ENCODE results near the gene ATG4D. TPM values are rescaled to one million over a fixed set of nuclear protein-coding genes. Genes with fewer than 3 reads are reported as not detected.
A peak's percentile ranks its signal among the peaks of the same experiment; 100 is the strongest.

The ATG4D gene
- total and polyA plus RNA-seq, 2 of the 4 experiments (the other 2 are of a cell fraction): 8.2 to 21.8 TPM

- H3K36me3 ChIP-seq (ENCODE audit: control insufficient read depth, insufficient read depth, low read length): peaks cover 74% of the 10 kb centered on the region
- intact Hi-C loops (cut with micrococcal nuclease): no loop called here
- POLR2A ChIA-PET (ENCODE audit: unreplicated experiment): no interaction called here
Measured at GRCh38 chr19:10553087-10553667, 9.5 kb downstream of the ATG4D start.

More at GRCh38 chr19:10553087-10553667, 9.5 kb downstream of the ATG4D start:
- Histone ChIP-seq H3K23ac (ENCODE audit: low read depth, low read length) (no peak overlapping the region), H2BK15ac (ENCODE audit: low read depth, low read length) (no peak overlapping the region), H3K9ac (ENCODE audit: low read depth, low read length) (no peak overlapping the region), H2BK5ac (ENCODE audit: low read depth, low read length, poor library complexity, severe bottlenecking) (no peak overlapping the region), H2BK120ac (ENCODE audit: low read depth, low read length) (no peak overlapping the region), H3K4me1 (ENCODE audit: control insufficient read depth, insufficient read depth, low read length) (no peaks in the 10 kb centered on the region), H2AK5ac (ENCODE audit: low read depth, low read length) (no peak overlapping the region), H3K18ac (ENCODE audit: low read depth, low read length) (no peak overlapping the region), H3K9me1 (ENCODE audit: insufficient read depth, low read length) (no peaks in the 10 kb centered on the region), H4K91ac (ENCODE audit: insufficient read depth, low read depth, low read length) (no peak overlapping the region), H3K56ac (ENCODE audit: extremely low read depth, insufficient read depth, low read length) (no peak overlapping the region), H4K5ac (ENCODE audit: low read depth, low read length) (no peak overlapping the region), H3K4ac (ENCODE audit: low read depth, low read length) (no peak overlapping the region), H4K8ac (ENCODE audit: low read depth in 2 of 2, low read length in 2 of 2) (no peak overlapping the region), H3K14ac (replicated peaks; ENCODE audit: low read depth, low read length) (no peak overlapping the region), H3K79me1 (ENCODE audit: low read depth in 1 of 2, low read length in 2 of 2) (peaks cover 7 to 12% of the 10 kb centered on the region in 2 experiments; a peak in 2 of 4 replicates), H3K4me3 (ENCODE audit: insufficient read depth, low read depth, low read length) (no peak overlapping the region), H2BK20ac (ENCODE audit: low read depth, low read length) (no peak overlapping the region), H3K27me3 (ENCODE audit: control insufficient read depth, insufficient read depth, low read length) (no peaks in the 10 kb centered on the region), H3K9me3 (ENCODE audit: control insufficient read depth, insufficient read depth, low read length) (no peaks in the 10 kb centered on the region), H2AK9ac (replicated peaks; ENCODE audit: low read depth, low read length, poor library complexity) (no peak overlapping the region), H3K27ac (ENCODE audit: insufficient read depth, low read length) (no peak overlapping the region), H3K4me2 (ENCODE audit: low read depth, low read length) (no peak overlapping the region), H2AFZ (replicated peaks; ENCODE audit: low read length, poor library complexity) (no peak overlapping the region), H4K20me1 (ENCODE audit: insufficient read depth, low read length) (peaks cover 8% of the 10 kb centered on the region; the same call in 1 of the 2 replicates)
- WGBS, 2 experiments (ENCODE audit: extremely low coverage in 2 of 2, insufficient read length in 1 of 2): no CpG with 5 or more reads among the region's 13 CpGs
- BruUV-seq (replicated peaks): TSS peak; percentile 92
- in situ Hi-C loops (cut with MboI; ENCODE audit: low sequenced_read_pairs) (no loop called here), dilution Hi-C loops (cut with HindIII; ENCODE audit: low sequenced_read_pairs, unreplicated experiment) (no loop called here)
- ATAC-seq (ENCODE audit: low read depth): no peak
- CTCF ChIA-PET: no interaction called here
- DNase-seq: no peak
- TF ChIP-seq ELK1 (IDR thresholded peaks at IDR 0.05; ENCODE audit: borderline replicate concordance, low read depth, low read length) (no peak), FOS (IDR thresholded peaks at IDR 0.05; ENCODE audit: low read depth, low read length) (no peak), RAD21 (IDR thresholded peaks at IDR 0.05; ENCODE audit: low read length) (no peak), NFE2L2 (IDR thresholded peaks at IDR 0.05; ENCODE audit: low read depth, low read length) (no peak), CHD1 (IDR thresholded peaks at IDR 0.05; ENCODE audit: low read depth, low read length) (no peak), POLR2A (IDR thresholded peaks at IDR 0.05; ENCODE audit: low read depth, low read length) (no peak), CTCF (conservative IDR thresholded peaks at IDR 0.05; ENCODE audit: low read depth, low read length) (no peak), RCOR1 (IDR thresholded peaks at IDR 0.05; ENCODE audit: insufficient replicate concordance, low read length) (no peak), BHLHE40 (IDR thresholded peaks at IDR 0.05; ENCODE audit: low read depth, low read length) (no peak), MAFK (IDR thresholded peaks at IDR 0.05; ENCODE audit: low read depth, low read length) (no peak), MAZ (IDR thresholded peaks at IDR 0.05; ENCODE audit: borderline replicate concordance, low read depth, low read length) (no peak), USF2 (IDR thresholded peaks at IDR 0.05; ENCODE audit: low read depth, low read length) (no peak), SMC3 (IDR thresholded peaks at IDR 0.05; ENCODE audit: low read depth, low read length) (no peak), RFX5 (IDR thresholded peaks at IDR 0.05; ENCODE audit: low read depth, low read length) (no peak), MXI1 (IDR thresholded peaks at IDR 0.05; ENCODE audit: borderline replicate concordance, low read depth, low read length) (no peak), CEBPB (IDR thresholded peaks at IDR 0.05; ENCODE audit: low read depth, low read length) (no peak)
